NK-92 treated with Interleukin-12 subunit alpha and Interleukin-12 subunit beta, amount 100 ng/mL, for 24 hours (cell line): ENCODE results near the gene SNED1.

ENCODE experiments used
- DNase-seq: peaks from one replicate; lab custom pipeline; 2025; lab: John Stamatoyannopoulos, UW

SNED1 gene

GRCh38 chr2:241068136-241068941 is 69.9 kb downstream of the SNED1 start:
- DNase-seq: no peak

GRCh38 chr2:241068942-241069810 is 70.8 kb downstream of the SNED1 start:
- DNase-seq: no peak

- no peak for DNase-seq
Measured at GRCh38 chr2:241069821-241070281, 71.4 kb downstream of the SNED1 start.

GRCh38 chr2:241070361-241070760 is 71.9 kb downstream of the SNED1 start:
- DNase-seq: no peak

- no peak for DNase-seq
Measured at GRCh38 chr2:241070811-241071676, 72.6 kb downstream of the SNED1 start.

- no peak for DNase-seq
Measured at GRCh38 chr2:241071677-241072111, 73.3 kb downstream of the SNED1 start.

- no peak for DNase-seq
Measured at GRCh38 chr2:241072151-241072550, 73.7 kb downstream of the SNED1 start.

- DNase-seq: no peak
Measured at GRCh38 chr2:241072553-241073165, 74.2 kb downstream of the SNED1 start.

- DNase-seq: no peak
Measured at GRCh38 chr2:241073166-241074064, 75.0 kb downstream of the SNED1 start.

- DNase-seq: no peak
Measured at GRCh38 chr2:241074065-241074818, 75.8 kb downstream of the SNED1 start.

- no peak for DNase-seq
Measured at GRCh38 chr2:241074901-241075540, 76.6 kb downstream of the SNED1 start.

- DNase-seq: no peak
Measured at GRCh38 chr2:241080405-241081189, 82.2 kb downstream of the SNED1 start.

GRCh38 chr2:241081190-241081642 is 82.8 kb downstream of the SNED1 start:
- no peak for DNase-seq

- no peak for DNase-seq
Measured at GRCh38 chr2:241081643-241082340, 83.4 kb downstream of the SNED1 start.

GRCh38 chr2:241082341-241083090 is 84.1 kb downstream of the SNED1 start:
- no peak for DNase-seq

- DNase-seq: no peak
Measured at GRCh38 chr2:241083091-241083415, 84.6 kb downstream of the SNED1 start.

- no peak for DNase-seq
Measured at GRCh38 chr2:241084856-241085444, 86.5 kb downstream of the SNED1 start.
